ENCODE results near the gene HIPK3.

- TF ChIP-seq CTCF (IDR thresholded peaks at IDR 0.05) (no peak), POLR2AphosphoS5 (IDR thresholded peaks at IDR 0.05) (no peak)
These were observed 118.6 kb downstream of the HIPK3 start, which contains the start of gene KIAA1549L for GRCh38 chr11:33375688-33376311.
